ENCODE measurements around the gene MAMLD1.

The MAMLD1 gene

DNA sequence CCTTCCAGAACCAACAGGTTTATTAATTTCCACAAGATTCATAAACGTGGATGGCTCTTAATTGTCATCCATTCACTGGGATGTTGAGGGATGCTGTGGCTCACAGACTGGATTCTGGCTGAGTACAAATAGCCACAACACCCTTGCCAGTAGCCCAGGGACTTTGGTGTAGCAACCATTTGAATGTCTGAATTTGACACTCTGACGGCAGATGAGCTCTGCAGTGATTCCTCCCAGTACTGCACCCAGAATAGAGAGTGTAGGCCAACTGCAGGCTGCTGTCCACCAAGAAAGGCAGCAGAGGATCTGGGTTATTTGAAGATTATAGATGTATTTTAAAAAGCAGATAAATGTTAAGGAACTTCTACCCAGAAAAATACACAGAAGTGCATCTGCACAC is 15.6 kb upstream of the MAMLD1 start:
- no peak overlapping the region for H3K4me2 ChIP-seq (ENCODE audit: low read depth, low read length, poor library complexity, severe bottlenecking)
- no peaks in the 10 kb centered on the region for H4K20me1 ChIP-seq (ENCODE audit: low read depth, low read length)
- TF ChIP-seq, protein P1, sequence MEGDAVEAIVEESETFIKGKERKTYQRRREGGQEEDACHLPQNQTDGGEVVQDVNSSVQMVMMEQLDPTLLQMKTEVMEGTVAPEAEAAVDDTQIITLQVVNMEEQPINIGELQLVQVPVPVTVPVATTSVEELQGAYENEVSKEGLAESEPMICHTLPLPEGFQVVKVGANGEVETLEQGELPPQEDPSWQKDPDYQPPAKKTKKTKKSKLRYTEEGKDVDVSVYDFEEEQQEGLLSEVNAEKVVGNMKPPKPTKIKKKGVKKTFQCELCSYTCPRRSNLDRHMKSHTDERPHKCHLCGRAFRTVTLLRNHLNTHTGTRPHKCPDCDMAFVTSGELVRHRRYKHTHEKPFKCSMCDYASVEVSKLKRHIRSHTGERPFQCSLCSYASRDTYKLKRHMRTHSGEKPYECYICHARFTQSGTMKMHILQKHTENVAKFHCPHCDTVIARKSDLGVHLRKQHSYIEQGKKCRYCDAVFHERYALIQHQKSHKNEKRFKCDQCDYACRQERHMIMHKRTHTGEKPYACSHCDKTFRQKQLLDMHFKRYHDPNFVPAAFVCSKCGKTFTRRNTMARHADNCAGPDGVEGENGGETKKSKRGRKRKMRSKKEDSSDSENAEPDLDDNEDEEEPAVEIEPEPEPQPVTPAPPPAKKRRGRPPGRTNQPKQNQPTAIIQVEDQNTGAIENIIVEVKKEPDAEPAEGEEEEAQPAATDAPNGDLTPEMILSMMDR (IDR thresholded peaks at IDR 0.05; ENCODE audit: insufficient read depth, low read length, poor library complexity, severe bottlenecking): no peak
- TF ChIP-seq EZH2phosphoT487 (conservative IDR thresholded peaks at IDR 0.05; ENCODE audit: low read length): no peak
- H2AFZ ChIP-seq (ENCODE audit: low read depth, low read length, severe bottlenecking): no peak overlapping the region
- no peaks in the 10 kb centered on the region for H3F3A ChIP-seq (ENCODE audit: insufficient read depth)
- no peaks in the 10 kb centered on the region for H3K9me3 ChIP-seq (ENCODE audit: insufficient read depth, low read length)
- H3K79me2 ChIP-seq (ENCODE audit: insufficient read depth, low read length): no peaks in the 10 kb centered on the region
- H3K27me3 ChIP-seq (ENCODE audit: low read length): no peaks in the 10 kb centered on the region
- no peak overlapping the region for H3K4me3 ChIP-seq (ENCODE audit: insufficient read depth, low read length, poor library complexity, severe bottlenecking)
- no peaks in the 10 kb centered on the region for H3K9me2 ChIP-seq (replicated peaks; ENCODE audit: insufficient read depth, low read length)
- H3K27ac ChIP-seq (ENCODE audit: low read depth, low read length): no peak overlapping the region
- no peak overlapping the region for H3K9ac ChIP-seq (ENCODE audit: low read length)
- H3K36me3 ChIP-seq (ENCODE audit: low read length): no peaks in the 10 kb centered on the region

DNA sequence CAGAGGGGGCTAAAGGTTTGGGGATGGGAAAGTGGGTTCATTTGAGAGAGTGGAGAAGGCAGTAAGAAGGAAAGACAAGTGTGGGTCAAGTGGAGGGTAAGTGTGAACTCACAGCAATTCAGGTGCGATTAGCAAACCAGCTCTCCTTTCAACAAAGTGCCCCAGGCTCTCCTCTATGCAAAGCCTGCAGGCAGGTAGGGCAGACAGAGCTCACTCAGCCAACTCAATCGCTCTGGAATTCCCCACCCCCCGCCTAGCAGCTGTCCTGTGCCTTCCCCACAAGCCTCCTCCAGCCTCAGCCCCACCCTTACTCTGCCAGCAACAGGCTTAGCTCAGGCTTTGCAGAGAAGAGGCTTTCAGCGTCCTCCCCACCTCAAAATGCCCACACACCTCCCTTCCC is 14.8 kb upstream of the MAMLD1 start:
- H3K4me2 ChIP-seq (ENCODE audit: low read depth, low read length, poor library complexity, severe bottlenecking): no peak overlapping the region
- H3K9me3 ChIP-seq (ENCODE audit: insufficient read depth, low read length): no peaks in the 10 kb centered on the region
- no peaks in the 10 kb centered on the region for H3F3A ChIP-seq (ENCODE audit: insufficient read depth)
- H3K9me2 ChIP-seq (replicated peaks; ENCODE audit: insufficient read depth, low read length): no peaks in the 10 kb centered on the region
- TF ChIP-seq, protein P1 (IDR thresholded peaks at IDR 0.05; ENCODE audit: insufficient read depth, low read length, poor library complexity, severe bottlenecking): no peak
- TF ChIP-seq EZH2phosphoT487 (conservative IDR thresholded peaks at IDR 0.05; ENCODE audit: low read length): no peak
- H3K27ac ChIP-seq (ENCODE audit: low read depth, low read length): no peak overlapping the region
- H3K9ac ChIP-seq (ENCODE audit: low read length): no peak overlapping the region
- no peaks in the 10 kb centered on the region for H3K36me3 ChIP-seq (ENCODE audit: low read length)
- no peaks in the 10 kb centered on the region for H3K27me3 ChIP-seq (ENCODE audit: low read length)
- no peak overlapping the region for H3K4me3 ChIP-seq (ENCODE audit: insufficient read depth, low read length, poor library complexity, severe bottlenecking)
- H4K20me1 ChIP-seq (ENCODE audit: low read depth, low read length): no peaks in the 10 kb centered on the region
- no peaks in the 10 kb centered on the region for H3K79me2 ChIP-seq (ENCODE audit: insufficient read depth, low read length)
- no peak overlapping the region for H2AFZ ChIP-seq (ENCODE audit: low read depth, low read length, severe bottlenecking)

DNA sequence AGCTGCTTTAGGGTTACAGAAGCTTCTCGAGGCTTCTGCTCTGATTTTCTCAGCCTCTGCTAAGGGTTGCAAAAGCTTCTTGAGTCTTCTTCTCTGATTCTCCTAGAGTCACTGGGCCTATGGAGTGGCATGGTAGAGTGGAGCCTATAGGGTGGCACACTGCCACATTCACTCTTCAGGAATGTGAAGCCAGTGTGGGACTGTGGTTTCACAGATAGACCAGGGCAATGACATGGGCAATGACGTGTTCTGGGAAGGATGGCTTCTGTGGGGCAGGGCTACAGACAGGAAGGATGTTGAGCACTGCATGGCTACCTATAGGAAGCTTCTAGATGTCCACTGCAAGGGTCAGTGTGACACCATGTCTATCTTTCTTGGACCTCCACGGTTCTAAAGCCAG is 11.0 kb upstream of the MAMLD1 start:
- no peaks in the 10 kb centered on the region for H3F3A ChIP-seq (ENCODE audit: insufficient read depth)
- H3K36me3 ChIP-seq (ENCODE audit: low read length): no peaks in the 10 kb centered on the region
- no peak overlapping the region for H3K4me2 ChIP-seq (ENCODE audit: low read depth, low read length, poor library complexity, severe bottlenecking)
- H3K4me3 ChIP-seq (ENCODE audit: insufficient read depth, low read length, poor library complexity, severe bottlenecking): no peak overlapping the region
- no peaks in the 10 kb centered on the region for H3K27me3 ChIP-seq (ENCODE audit: low read length)
- H2AFZ ChIP-seq (ENCODE audit: low read depth, low read length, severe bottlenecking): no peak overlapping the region
- H3K79me2 ChIP-seq (ENCODE audit: insufficient read depth, low read length): no peaks in the 10 kb centered on the region
- no peak overlapping the region for H3K9ac ChIP-seq (ENCODE audit: low read length)
- no peak for TF ChIP-seq EZH2phosphoT487 (conservative IDR thresholded peaks at IDR 0.05; ENCODE audit: low read length)
- TF ChIP-seq, protein P1 (IDR thresholded peaks at IDR 0.05; ENCODE audit: insufficient read depth, low read length, poor library complexity, severe bottlenecking): no peak
- H3K9me3 ChIP-seq (ENCODE audit: insufficient read depth, low read length): no peaks in the 10 kb centered on the region
- H4K20me1 ChIP-seq (ENCODE audit: low read depth, low read length): no peaks in the 10 kb centered on the region
- H3K9me2 ChIP-seq (replicated peaks; ENCODE audit: insufficient read depth, low read length): no peaks in the 10 kb centered on the region
- H3K27ac ChIP-seq (ENCODE audit: low read depth, low read length): no peak overlapping the region

Measured in SU-DHL-6 (cell line).